HG03108 (cell line): ENCODE measurements around the gene ADGRG3.

Experiments
- ATAC-seq: cut with Tn5 transposase; IDR thresholded peaks from one replicate; pipeline ENCODE4 v1.9.1; 2021; ENCODE audit warnings: moderate library complexity; ENCODE audit not compliant: unreplicated experiment

The ADGRG3 gene

DNA sequence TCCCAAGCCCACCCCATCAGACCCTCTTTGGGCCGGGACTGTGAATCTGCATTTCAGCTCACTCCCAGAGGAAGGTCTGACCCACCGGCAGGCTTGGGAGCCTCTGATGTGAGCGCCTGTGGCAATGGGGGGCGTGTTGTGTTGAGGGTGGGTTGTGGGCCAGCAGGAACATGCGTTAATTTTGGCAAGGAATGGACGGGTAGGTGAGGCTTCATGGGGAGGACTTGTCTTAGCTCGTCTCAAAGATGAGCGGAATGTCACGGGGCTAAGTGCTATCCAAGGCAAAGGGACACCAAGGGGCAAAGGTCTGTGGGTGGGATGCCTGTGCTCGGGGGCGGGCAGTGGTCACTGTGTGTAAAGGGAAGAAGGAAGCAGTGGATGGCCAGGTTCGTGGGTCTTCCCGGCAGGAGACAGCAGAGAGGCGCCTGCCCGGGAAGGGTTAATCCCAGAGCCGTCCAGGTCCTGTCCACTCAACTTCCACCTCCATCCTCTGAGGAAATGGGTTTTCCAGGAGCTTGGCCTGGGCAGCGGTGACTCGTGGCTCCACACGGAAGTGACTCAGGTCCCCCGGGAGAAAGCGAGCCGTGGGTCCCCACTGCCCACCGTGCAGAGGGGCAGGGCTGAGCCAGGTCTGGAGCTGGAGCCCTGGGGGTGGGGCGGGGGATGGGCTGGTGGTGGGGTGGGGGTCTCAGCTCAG is 22.3 kb upstream of the ADGRG3 start:
- no peak for ATAC-seq

DNA sequence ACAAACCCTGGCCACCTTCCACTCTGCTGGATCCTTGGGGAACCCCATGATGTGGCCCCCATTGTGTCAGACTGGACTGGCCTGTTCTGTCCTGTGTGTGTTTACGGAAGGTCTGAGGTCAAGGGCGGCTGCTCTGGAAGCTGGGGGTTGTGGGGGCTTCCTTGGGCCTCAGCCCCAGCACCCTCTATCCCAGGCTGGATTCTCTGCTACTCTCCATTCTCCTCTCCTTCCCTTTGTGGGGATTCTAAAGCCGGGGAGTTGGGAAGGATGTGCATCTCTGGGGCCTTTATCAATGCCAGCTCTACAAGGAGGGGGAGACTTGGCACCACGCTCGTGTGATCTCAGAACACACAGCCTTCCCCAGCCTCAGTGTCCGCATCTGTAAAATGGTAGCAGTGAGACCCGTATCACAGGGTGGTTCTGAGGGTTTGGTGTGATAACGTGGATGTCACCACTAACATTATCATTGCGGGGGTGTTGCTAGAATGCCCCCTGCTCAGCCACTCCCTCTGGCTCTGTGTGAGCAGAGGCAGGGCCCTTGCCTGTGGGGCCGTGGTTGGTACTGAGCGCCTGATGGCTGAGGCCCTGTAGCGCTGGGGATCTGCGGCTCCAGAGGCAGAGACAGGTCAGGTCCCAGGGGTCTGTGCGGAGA is 21.6 kb upstream of the ADGRG3 start:
- no peak for ATAC-seq

DNA sequence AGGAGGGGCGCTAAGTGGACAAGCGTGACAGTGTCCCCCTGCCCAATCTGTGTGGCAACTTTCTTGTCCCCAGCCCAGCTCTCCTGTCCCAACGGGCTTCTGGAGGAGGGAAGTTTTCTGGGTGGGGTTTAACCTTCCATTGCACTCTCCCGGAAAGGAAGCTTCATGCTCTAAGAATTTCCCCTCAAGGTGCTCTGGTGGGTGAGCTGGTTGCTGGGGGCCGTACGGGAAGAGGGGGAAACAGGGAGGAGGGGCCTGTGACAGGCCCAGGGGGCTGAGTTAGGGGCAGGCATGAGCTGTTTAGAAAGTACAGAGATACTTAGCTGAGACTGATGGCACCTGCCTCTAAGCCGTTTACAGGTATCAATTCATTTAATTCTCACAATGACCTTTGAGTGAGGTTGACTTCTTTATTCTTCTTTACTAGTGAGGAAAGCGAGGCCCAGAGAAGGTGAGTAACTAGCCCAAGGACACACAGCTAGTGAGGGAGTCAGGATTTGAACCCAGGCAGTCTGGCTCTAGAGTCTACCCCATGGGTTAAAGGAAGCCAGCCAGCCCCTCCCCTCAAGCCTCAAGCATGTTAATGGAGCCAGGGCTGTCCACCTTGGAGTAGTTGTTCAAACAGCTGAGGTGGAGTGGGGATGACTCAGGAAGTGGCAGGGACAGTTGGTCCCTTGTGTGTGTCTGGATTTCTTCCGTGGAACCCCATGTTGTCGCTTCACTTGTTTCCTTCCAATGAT is 20.8 kb upstream of the ADGRG3 start:
- no peak for ATAC-seq

DNA sequence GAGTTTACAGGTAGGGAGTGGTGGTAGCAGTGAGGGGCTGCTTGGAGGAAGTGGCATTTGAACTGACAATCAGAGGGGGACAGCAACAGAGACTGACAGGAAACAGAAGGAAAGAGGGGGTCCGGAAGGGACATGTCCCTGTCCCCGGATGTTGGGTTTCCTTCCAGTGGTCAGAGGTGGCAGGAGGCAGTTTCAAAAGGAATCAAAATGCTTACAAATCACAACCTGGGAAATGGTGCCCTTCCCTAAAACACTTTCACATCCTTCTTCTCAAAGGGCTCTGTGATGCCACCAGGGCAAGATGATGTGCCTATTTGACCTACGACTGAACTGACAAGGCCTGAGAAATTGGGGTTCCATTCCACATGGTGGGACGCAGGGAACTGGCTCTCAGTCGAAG is 20.0 kb upstream of the ADGRG3 start:
- ATAC-seq: no peak

DNA sequence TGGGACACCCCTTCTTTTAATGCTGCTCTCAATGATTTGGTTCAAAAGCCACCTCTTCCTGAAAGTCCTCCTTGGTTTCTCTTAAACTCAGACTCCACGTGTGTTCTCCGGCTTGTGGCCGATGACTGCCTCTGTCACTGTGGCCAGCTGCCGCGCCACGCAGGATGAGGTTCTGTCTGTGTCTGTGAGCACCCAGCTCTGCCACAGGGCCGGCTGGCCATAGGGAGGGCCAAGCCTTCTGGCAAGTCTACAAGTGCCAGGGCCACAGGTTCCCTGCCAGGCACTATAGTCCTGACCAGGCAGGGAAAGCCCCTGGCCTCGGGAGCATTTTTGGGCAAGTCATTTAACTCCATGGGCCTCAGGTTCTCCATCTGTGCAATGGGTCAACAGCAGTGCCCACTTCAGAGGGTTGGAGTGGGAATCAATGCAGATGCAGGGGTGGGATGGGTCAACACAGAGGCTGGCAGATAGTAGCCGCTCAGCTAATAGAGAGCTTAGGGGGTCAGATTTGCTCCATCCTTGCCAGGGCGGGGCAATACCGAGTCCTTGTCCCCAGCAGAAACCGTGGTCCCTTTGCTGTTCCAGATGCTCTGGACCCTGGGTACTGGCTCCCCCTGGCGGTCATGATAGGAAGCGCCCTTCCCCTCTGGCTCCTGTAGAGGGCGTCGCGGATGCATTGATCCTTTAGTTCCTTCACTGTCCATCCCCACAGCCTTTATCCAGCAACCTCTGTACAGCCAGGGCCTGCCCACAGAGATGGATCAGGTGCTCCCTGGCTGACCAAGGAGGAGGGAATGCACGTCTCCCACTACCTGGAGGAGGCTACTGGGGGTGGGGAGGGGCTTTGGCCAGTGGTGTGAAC is 19.3 kb upstream of the ADGRG3 start:
- peak; percentile 58 for ATAC-seq

DNA sequence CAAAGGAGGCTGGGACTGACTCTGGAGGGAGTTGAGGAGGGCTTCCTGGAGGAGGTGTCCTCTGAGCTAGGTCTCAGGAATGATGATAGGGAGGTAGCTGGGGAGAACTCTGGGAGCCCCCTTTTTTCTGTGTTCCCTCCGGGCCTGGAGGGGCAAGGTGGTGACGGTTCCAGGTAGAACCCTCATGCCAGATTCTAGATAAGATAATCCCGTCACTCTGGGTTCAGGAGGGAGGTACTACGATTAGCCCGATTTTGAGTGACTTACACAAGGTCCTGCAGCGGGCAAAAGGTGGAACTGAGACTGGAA is 18.7 kb upstream of the ADGRG3 start:
- ATAC-seq: no peak

DNA sequence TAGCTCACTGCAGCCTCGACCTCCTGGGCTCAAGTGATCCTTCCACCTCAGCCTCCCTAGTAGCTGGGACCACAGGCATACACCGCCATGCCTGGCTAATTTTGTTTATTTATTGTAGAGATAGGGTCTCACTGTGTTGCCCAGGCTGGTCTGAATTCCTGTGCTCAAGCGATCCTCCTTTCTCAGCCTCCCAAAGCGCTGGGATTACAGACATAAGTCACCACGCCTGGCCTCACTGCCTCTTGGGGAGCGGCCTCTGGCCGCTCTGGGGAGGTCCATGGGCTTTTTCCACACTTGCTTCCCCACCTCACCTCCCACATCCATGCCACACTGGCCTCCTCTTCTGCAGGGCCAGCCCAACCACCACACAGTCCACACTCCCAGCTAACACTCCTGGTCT is 18.3 kb upstream of the ADGRG3 start:
- ATAC-seq: no peak

DNA sequence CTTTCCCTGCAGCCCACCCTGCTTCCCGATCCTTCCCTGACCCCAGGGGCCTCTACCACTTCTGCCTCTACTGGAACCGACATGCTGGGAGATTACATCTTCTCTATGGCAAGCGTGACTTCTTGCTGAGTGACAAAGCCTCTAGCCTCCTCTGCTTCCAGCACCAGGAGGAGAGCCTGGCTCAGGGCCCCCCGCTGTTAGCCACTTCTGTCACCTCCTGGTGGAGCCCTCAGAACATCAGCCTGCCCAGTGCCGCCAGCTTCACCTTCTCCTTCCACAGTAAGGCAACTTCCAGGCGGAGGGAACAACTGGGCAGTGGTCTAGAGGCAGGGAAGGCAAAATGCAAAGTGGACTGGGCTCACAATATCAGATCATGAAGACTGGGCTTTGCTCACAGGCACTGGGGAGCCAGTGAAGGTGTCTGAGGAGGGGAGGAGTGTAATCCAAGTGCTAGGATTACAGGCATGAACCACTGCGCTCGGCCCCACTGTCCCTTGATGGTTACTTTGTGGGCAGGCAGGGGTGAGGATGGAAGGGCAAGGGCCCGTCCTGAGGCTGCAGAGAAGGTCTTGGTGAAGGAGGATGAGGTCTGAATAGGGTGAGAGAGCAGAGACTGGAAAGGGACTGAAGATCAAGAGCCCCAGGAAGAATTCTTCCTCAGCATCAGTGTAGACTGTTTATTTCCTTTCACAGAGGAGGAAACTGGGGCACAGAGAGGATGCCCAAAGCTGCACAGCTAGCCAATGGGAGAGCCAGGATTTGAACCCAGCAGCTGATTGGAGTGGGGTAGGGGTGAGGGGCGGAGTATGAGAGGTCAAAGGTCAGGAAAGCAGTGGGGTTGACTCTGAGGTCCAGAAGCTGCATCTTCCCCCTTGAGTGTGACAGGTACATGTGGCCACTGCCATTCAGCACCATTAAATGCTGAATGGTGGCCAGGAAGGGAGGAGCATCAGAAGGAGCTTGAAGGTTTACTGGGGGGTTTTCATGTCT is 16.5 kb upstream of the ADGRG3 start:
- no peak for ATAC-seq

DNA sequence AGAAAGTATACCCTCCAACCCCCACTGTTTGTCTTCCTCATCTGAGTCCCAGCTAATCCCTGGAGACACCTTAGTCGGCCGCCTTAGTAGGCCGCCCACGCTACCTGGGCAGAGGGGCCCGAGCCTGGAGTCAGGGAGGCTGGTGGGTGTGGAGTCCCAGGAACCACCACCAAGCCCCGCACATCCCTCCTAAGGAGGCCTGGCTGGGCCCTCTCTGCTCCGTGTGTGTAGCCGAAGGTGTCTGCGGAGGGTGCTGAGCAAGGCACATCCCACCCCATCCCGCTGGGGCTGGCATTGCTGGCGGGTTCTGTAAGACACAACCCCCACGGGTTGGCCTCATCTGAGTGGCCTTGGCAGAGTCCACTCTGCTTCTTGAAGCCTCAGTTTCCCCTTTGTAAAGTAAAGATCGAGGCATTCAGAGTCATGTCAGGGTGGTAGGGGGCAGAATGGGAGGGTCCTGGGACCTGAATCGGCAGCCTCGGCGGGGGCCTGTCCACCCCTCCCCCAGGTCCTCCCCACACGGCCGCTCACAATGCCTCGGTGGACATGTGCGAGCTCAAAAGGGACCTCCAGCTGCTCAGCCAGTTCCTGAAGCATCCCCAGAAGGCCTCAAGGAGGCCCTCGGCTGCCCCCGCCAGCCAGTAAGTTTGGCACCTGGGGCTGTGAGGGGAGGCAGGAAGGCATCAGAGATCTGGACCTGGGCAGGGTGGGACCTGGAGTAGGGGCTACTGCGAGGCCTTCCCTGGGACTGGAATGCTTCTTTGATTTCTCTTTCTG is 15.2 kb upstream of the ADGRG3 start:
- no peak for ATAC-seq

DNA sequence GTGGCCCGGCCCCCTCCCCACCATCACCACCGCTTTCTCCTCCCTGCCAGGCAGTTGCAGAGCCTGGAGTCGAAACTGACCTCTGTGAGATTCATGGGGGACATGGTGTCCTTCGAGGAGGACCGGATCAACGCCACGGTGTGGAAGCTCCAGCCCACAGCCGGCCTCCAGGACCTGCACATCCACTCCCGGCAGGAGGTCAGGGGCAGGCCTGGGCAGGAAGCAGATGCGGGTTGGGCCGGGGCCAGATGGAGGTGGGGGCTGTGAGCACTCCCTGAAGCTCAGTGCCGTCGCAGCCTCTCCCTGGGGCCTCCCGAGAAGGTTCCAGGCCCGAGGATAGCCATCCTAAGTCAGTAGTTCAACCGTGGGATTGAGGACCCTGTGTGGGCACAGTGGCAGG is 14.2 kb upstream of the ADGRG3 start:
- ATAC-seq: no peak

DNA sequence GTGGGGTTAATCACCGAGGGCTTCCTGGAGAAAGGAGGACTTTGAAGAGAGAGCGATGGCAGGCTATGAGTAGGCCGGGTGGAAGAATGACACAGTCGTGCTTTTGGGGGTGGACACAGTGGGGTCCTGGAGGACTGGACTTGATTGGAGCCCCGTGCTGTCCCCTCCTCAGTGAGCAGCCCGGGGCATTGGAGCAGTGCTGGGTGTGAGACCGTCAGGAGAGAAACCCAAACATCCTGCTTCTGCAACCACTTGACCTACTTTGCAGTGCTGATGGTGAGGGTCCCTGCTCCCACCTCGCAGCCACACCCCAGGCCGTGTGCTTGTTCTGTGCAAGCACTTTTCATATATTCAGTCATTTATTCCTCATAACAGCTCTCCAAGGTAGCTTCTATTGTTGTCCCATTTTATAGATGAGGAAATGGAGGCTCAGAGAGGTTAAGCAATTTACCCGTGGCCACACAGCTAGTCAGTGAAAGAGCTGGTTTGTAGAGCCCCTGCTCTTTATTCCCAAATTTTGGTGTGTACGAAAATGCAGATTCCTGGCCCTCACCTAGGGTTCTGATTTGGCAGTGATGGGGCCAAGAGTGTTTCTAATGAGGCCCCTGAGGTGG is 11.7 kb upstream of the ADGRG3 start:
- no peak for ATAC-seq

DNA sequence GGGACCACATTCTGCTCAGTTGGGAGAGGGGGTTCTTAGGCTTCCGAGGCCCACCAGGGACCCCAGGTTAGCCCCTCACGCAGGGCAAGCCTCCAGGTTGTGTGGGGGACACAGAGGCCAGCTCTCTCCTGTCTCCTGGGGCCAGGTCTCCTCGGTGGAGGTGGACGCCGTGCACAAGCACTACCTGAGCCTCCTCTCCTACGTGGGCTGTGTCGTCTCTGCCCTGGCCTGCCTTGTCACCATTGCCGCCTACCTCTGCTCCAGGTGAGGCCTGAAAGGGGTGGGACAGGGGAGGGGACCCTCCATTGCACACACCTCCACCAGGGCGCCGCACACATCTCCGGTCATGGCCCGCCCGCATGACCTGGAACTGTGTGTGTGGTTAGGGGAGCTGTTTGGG is 10.9 kb upstream of the ADGRG3 start:
- no peak for ATAC-seq

DNA sequence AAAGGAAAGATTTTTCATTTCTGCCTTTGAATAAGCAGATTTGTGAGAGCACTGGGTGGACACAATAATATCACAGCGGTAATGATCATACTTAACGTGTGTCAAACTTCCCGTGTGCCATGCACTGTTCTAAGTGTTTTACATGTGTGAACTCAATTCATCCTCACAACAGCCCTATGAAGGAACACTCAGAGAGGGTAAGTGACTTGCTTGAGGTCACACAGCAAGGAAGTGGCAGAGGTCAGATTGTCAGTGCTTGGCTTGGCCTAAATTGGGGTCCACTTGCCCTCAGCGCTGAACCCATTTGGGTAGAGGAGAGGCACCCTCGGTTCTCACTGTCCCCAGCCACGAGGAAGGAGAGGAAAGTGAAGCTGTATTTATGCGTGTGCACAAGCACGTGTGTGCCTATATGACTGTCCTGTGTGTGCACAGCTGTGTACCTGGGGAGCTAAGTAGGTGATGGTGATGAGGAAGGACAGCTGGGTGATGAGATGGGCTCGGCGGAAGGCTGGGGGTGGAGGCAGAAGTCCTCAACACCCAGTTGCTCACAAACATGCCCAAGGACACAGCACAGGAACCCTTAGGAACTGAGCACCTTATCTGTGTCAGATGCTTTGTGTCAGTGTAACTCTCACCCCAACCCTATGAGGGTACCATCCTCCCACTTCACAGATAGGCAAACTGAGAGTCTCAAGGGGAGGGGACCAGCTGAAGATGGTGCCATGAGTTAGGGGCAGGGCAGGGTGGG is 9.8 kb upstream of the ADGRG3 start:
- ATAC-seq: no peak

DNA sequence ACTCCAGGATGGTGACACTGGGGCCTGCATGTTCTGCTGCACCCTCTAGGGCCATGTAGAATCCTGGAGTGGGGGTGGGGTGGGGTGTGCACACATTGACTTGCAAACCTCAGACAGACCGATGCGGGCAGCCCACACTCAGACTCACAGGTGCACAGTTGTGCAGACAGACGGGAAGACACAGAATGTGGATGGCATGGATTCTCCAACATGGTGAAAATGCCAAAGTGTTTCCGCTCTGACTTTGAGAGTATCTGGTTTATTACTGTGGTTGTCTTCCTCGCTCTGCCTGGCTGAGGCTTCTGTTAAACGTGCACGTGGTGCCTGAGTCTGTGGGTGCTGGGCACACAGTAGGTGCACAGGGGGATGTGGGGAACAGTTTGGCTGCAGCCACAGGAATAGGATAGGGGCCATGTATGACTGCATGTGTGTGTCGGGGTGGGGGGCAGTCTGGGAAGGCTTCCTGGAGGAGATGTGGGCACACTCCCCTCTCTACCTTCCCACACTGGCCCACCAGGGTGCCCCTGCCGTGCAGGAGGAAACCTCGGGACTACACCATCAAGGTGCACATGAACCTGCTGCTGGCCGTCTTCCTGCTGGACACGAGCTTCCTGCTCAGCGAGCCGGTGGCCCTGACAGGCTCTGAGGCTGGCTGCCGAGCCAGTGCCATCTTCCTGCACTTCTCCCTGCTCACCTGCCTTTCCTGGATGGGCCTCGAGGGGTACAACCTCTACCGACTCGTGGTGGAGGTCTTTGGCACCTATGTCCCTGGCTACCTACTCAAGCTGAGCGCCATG is 9.0 kb upstream of the ADGRG3 start:
- ATAC-seq: no peak

DNA sequence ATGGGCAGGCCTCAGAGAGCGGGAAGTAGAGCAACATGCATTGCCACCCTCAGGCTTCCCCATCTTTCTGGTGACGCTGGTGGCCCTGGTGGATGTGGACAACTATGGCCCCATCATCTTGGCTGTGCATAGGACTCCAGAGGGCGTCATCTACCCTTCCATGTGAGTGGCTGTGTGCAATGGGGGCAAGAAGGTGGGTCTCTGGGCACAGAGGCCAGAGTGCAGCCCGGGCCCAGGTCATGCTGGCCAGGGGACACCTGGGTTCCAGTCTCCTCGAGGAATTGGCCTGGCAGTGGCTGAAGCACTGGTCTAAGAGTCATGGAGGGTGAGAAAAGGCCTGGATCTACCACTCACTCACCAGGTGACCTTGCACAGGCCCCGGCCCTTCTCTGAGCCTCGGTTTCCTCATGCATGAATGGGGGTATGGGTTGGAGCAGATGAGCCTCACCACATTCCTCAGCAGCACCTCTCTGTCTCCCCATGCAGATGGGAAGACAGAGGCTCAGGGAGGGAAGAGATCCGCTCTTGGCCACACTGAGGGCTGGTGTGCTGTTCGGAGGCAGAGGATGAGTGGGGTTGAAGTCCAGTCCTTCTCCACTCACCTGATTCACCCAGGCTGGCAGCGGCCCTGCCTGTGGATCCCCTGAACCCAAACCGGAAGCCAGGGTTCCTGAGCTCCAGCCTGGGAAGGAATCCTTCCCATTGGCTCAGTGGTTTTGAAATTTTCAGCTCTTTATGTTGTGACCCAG is 7.2 kb upstream of the ADGRG3 start:
- no peak for ATAC-seq

DNA sequence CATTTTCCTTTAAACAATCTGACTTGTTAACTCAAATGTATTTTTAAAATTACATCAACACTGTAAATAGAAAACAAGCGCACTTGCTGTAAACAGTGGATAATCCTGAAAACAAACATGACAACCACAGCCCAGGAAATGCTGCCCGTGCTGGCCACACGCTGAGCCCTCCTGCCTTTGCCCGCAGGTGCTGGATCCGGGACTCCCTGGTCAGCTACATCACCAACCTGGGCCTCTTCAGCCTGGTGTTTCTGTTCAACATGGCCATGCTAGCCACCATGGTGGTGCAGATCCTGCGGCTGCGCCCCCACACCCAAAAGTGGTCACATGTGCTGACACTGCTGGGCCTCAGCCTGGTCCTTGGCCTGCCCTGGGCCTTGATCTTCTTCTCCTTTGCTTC is 6.6 kb upstream of the ADGRG3 start:
- ATAC-seq: no peak
